Stimulated activated naive CD8-positive, alpha-beta T cell treated with anti-CD3 and anti-CD28 coated beads, Interleukin-15, amount 100 ng/mL, for 72 hours (primary cell): Measurements from ENCODE around the gene UNKL.
"Not testable (repeated sequence)": the region's sequence is repeated elsewhere in the genome, so short reads cannot be mapped to it uniquely, and the experiment has no call there.

ENCODE experiments used
- ATAC-seq: fragments of 150-1000 bp; cut with Tn5 transposase; 2 replicates; pipeline ENCODE4 v1.10.0; 2021; ENCODE audit warnings: mild to moderate bottlenecking, moderate library complexity
- DNase-seq, 2 donors: peaks; one replicate each; pipeline ENCODE4 v3.0.0; 2021 to 2022
- H3K27ac Mint-ChIP-seq, 2 donors: one replicate each; pipeline ENCODE4 v1.8.0; 2022; ENCODE audit warnings: mild to moderate bottlenecking in 2 of 2, mixed read lengths in 2 of 2, moderate library complexity in 2 of 2
- H3K27me3 Mint-ChIP-seq: one replicate; pipeline ENCODE4 v1.8.0; 2022; ENCODE audit warnings: mixed read lengths
- H3K4me1 Mint-ChIP-seq: one replicate; pipeline ENCODE4 v1.8.0; 2022; ENCODE audit warnings: mild to moderate bottlenecking, mixed read lengths
- H3K4me3 Mint-ChIP-seq, 2 donors: one replicate each; pipeline ENCODE4 v1.8.0; 2022; ENCODE audit warnings: mild to moderate bottlenecking in 2 of 2, mixed read lengths in 2 of 2, moderate library complexity in 1 of 2
- H3K9me3 Mint-ChIP-seq, 2 donors: one replicate each; pipeline ENCODE4 v1.8.0; 2022; ENCODE audit warnings: mixed read lengths in 2 of 2

Gene UNKL

GRCh38 chr16:1330260-1330914, 84.1 kb downstream of the UNKL start:
- H3K4me3 Mint-ChIP-seq = no peak overlapping the region
- no peaks in the 10 kb centered on the region for H3K9me3 Mint-ChIP-seq
- H3K27me3 Mint-ChIP-seq = peaks cover 37% of the 10 kb centered on the region
- H3K4me1 Mint-ChIP-seq = peaks cover 35% of the 10 kb centered on the region
- H3K27ac Mint-ChIP-seq = no peak overlapping the region
- ATAC-seq (no peak), DNase-seq (peak in 1 of 2 donors; percentile 35)

DNA sequence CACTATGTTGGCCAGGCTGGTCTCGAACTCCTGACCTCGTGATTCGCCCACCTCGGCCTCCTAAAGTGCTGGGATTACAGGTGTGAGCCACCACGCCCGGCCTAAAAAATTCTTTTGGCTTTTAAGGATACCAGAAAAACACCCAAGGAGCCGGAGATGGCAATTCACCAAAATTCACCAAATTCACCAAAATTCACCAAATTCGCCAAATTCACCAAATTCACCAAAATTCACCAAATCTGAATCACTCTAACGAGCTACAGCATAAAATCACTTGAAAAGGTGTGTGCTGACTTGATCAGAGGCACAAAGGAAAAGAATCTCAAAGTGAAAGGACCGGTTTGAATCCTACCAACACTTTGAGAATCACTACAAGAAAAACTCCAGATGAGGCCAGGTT, 85.5 kb downstream of the UNKL start:
- H3K27me3 Mint-ChIP-seq = peaks cover 23% of the 10 kb centered on the region
- not testable (repeated sequence) for H3K4me3 Mint-ChIP-seq

GRCh38 chr16:1328136-1328535, 86.4 kb downstream of the UNKL start:
- peaks cover 23% of the 10 kb centered on the region for H3K27me3 Mint-ChIP-seq
- peaks cover 20% of the 10 kb centered on the region for H3K4me1 Mint-ChIP-seq
- ATAC-seq, DNase-seq, H3K9me3 Mint-ChIP-seq, H3K4me3 Mint-ChIP-seq, H3K27ac Mint-ChIP-seq: not testable (repeated sequence)

More for the DNA sequence above, 85.5 kb downstream of the UNKL start:
- ATAC-seq, H3K9me3 Mint-ChIP-seq, DNase-seq: not testable (repeated sequence)
- peaks cover 20% of the 10 kb centered on the region for H3K4me1 Mint-ChIP-seq
- H3K27ac Mint-ChIP-seq = peak overlapping the region in 1 of 2 donors; percentile 63

- peak overlapping the region in 1 of 2 donors; percentile 27 for H3K27ac Mint-ChIP-seq
- no peak for DNase-seq
- peaks cover 18% of the 10 kb centered on the region for H3K27me3 Mint-ChIP-seq
- no peak for ATAC-seq
- H3K4me1 Mint-ChIP-seq = peaks cover 16% of the 10 kb centered on the region
- H3K4me3 Mint-ChIP-seq = no peak overlapping the region
- no peaks in the 10 kb centered on the region for H3K9me3 Mint-ChIP-seq
These were observed 86.9 kb downstream of the UNKL start for GRCh38 chr16:1327619-1327947.

DNA sequence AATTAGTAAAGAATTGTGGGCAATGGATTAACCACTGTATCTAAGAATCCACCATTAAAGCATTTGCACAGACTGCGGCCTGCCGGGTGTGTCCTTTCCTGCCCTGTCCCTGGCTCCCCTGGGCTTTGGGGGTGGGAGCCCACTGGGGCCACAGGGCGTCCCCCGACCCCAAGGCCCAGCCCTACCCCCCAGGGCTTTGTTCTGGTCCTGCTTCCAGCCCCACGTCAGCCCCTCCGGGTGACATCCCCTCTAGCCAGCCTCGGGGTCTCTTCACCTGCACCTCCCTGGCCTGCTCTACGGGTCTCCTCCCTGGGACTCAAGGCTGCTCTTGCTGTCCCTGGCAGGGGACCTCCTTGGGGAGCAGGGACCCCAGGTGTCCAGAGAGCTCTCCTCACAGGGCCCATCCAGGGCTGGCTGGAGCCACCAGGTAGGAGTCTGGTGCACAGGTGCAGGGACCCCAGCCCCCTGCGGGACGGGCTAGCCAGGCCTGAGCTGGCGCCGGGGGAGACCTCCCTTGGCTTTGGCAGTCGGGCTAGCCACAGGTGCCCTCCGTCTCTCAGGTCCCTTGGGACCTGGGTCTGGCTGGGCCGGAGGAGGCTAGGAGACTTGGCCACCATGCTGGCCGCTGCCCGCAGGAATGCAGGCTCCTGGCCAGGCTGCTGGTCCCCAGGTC, 87.4 kb downstream of the UNKL start:
- Mint-ChIP-seq H3K27me3 (peaks cover 13% of the 10 kb centered on the region), H3K4me3 (no peak overlapping the region), H3K4me1 (peaks cover 11% of the 10 kb centered on the region), H3K9me3 (no peaks in the 10 kb centered on the region), H3K27ac (no peak overlapping the region)
- no peak for DNase-seq
- peak; percentile 18 for ATAC-seq

DNA sequence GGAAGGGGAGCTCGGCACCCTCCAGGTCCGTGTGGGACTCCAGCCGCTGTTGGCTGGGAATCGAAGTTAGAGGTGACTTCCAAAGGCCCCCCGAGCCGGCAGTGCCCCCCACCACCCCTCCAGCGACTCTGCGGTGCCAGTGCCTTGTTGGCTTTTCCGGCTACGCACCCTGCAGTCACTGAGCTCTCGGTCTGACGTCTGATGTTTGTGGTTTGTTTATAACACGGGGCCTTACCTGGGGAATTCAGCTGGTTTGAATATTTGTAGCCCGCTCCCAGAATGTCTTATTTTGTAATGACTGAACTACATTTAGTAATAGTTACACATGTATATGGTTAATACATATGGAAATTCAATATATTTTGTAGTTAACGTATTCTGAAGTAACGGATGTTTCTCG, 88.1 kb downstream of the UNKL start:
- H3K4me3 Mint-ChIP-seq = no peak overlapping the region
- DNase-seq (no peak), ATAC-seq (no peak)
- peaks cover 4% of the 10 kb centered on the region for H3K4me1 Mint-ChIP-seq
- H3K27me3 Mint-ChIP-seq = peaks cover 6% of the 10 kb centered on the region
- H3K27ac Mint-ChIP-seq = no peak overlapping the region
- H3K9me3 Mint-ChIP-seq = no peaks in the 10 kb centered on the region

- Mint-ChIP-seq H3K9me3 (no peaks in the 10 kb centered on the region), H3K4me3 (no peak overlapping the region), H3K27me3 (peaks cover under 1% of the 10 kb centered on the region), H3K27ac (no peak overlapping the region), H3K4me1 (no peaks in the 10 kb centered on the region)
- no peak for DNase-seq
- ATAC-seq = peak; percentile 31
These were observed 88.7 kb downstream of the UNKL start for GRCh38 chr16:1325673-1326371.

GRCh38 chr16:1325261-1325660, 89.2 kb downstream of the UNKL start:
- Mint-ChIP-seq H3K9me3 (no peaks in the 10 kb centered on the region), H3K27ac (no peak overlapping the region), H3K4me1 (no peaks in the 10 kb centered on the region), H3K27me3 (no peaks in the 10 kb centered on the region), H3K4me3 (no peak overlapping the region)
- no peak for DNase-seq
- ATAC-seq = peak; percentile 1

DNA sequence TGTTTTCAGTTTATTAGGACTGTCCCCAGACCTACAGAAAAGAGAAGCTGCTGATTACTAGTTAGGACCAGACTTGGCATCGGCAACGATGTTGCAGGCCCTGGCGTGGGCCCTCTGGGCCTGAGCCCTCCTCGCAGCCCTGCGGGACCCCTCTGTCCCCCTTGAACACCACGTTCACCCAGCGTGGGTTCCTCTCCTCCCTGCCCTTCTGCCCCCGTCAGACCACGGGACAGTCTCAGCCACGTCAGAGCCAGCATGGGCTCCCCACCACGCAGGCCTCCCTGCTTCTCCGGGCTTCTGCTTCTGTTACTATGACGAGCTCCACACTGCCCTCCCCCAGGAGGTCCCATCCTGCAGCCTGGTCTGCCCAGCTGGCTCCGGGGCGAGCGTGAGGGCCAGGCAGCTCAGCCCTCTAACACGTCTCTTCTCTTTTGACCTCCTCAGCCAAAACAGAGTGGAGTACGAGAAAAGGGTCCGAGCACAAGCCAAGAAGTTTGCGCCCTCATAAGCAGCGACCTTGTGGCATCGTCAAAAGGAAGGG, 90.1 kb downstream of the UNKL start:
- H3K4me1 Mint-ChIP-seq = peaks cover 1% of the 10 kb centered on the region
- no peak overlapping the region for H3K4me3 Mint-ChIP-seq
- peak overlapping the region in 1 of 2 donors; percentile 87 for H3K27ac Mint-ChIP-seq
- ATAC-seq (no peak), DNase-seq (no peak)
- H3K27me3 Mint-ChIP-seq = no peaks in the 10 kb centered on the region
- no peaks in the 10 kb centered on the region for H3K9me3 Mint-ChIP-seq

DNA sequence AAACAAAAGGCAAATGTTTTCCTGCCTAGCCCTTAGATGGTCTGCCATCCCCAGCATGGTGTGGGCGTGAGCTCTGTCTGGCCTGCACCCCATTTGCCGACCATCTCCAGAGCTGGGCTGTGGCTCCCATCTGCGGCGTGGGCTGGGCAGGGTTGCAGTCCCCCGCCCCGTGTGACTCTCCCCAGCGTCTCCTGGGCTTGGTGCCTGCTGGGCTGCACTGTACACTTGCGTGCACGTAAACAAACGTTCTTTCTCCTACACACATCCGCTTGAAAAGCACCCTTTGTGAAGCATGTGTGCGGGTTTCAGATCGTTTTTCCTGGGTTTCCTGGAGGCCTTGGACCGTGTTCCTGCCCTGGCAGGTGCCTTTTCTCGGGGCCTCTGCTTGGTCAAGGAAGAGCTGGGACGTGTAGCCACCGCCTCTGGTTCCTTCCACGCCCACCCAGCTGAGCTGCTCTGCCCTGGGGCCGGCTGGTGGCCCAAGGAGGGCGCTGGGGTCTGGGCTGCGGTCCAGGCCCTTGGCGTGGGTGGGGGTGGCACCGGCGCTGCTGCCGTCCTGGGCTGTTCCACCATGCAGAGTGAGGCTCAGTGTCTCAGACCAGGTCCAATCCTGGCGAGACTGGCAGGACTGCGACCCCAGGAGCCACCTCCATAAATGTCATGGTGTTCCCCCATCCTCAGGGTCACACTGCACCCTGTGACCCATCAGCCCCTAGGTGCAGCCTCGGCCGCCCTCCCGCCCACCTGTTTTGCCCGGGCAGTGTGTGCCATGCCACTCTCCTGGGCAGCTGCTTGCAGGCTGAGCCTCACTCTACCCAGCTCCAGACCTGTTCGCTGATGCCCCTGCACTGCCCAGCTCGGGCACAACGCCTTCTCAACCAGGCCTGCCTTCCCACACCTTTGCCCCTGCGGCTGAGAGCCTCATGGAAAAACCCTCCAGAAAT, 90.9 kb downstream of the UNKL start:
- ATAC-seq (no peak), DNase-seq (no peak)
- Mint-ChIP-seq H3K27me3 (no peaks in the 10 kb centered on the region), H3K27ac (peak overlapping the region in 1 of 2 donors; percentile 81), H3K4me1 (peaks cover 4% of the 10 kb centered on the region), H3K4me3 (no peak overlapping the region), H3K9me3 (no peaks in the 10 kb centered on the region)

DNA sequence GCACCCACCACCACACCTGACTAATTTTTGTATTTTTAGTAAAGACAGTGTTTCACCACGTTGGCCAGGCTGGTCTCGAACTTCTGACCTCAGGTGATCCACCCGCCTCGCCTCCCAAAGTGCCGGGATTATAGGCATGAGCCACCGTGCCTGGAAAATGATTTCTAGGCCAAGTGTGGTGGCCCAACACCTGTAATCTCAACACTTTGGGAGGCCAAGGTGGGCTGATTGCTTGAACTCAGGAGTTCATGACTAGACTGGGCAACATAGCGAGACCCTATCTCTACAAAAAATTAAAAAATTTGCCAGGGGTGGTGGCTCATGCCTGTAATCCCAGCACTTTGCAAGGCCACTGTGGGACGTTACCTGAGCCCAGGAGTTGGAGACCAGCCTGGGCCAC, 92.1 kb downstream of the UNKL start:
- H3K9me3 Mint-ChIP-seq = no peaks in the 10 kb centered on the region
- DNase-seq = no peak
- H3K27ac Mint-ChIP-seq = peak overlapping the region in 1 of 2 donors; percentile 48
- no peak for ATAC-seq
- H3K27me3 Mint-ChIP-seq = no peaks in the 10 kb centered on the region
- H3K4me3 Mint-ChIP-seq = no peak overlapping the region
- peaks cover 10% of the 10 kb centered on the region for H3K4me1 Mint-ChIP-seq

GRCh38 chr16:1320658-1321240, 93.8 kb downstream of the UNKL start:
- Mint-ChIP-seq H3K4me3 (no peak overlapping the region), H3K27ac (no peak overlapping the region), H3K27me3 (no peaks in the 10 kb centered on the region), H3K4me1 (peaks cover 10% of the 10 kb centered on the region), H3K9me3 (no peaks in the 10 kb centered on the region)
- DNase-seq (no peak), ATAC-seq (peak; percentile 22)

DNA sequence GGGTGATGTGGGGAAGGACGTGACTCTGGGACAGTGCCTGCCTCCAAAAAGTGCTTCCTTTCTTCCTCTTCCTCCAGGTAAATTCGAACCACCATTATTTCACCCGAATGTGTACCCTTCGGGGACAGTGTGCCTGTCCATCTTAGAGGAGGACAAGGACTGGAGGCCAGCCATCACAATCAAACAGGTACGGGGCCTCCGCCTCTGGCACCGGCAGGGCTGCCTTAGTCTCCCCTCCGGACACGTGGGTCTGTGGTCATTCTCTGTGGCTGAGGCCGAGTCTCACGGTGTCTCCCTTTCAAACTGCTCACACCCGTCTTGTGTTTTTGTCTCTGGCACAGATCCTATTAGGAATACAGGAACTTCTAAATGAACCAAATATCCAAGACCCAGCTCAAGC, 94.4 kb downstream of the UNKL start:
- Mint-ChIP-seq H3K4me3 (no peak overlapping the region), H3K9me3 (no peaks in the 10 kb centered on the region), H3K27ac (no peak overlapping the region), H3K27me3 (no peaks in the 10 kb centered on the region), H3K4me1 (peaks cover 10% of the 10 kb centered on the region)
- DNase-seq (no peak), ATAC-seq (no peak)

DNA sequence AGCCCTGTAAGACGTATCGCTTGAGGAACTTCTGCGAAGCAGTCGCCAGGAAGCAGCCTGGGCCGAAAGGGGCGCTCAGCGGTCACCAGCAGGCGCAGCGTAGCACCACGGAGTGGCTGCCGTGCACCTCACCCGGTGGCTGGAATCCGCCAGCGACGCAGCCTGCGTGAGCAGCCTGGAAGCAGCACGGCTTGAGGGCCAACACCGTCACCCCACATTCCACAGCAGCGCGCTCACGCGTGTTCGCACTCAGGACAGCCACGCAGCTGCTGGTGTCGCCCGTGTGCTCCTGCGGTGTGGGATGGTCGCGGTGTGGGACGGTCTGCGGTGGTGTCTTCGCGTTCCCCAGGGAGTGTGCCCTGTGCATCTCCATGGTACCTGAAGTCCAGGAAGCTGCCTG, 95.5 kb downstream of the UNKL start:
- Mint-ChIP-seq H3K9me3 (no peaks in the 10 kb centered on the region), H3K27me3 (no peaks in the 10 kb centered on the region), H3K4me1 (peaks cover 15% of the 10 kb centered on the region), H3K27ac (no peak overlapping the region), H3K4me3 (no peak overlapping the region)
- ATAC-seq (no peak), DNase-seq (no peak)

DNA sequence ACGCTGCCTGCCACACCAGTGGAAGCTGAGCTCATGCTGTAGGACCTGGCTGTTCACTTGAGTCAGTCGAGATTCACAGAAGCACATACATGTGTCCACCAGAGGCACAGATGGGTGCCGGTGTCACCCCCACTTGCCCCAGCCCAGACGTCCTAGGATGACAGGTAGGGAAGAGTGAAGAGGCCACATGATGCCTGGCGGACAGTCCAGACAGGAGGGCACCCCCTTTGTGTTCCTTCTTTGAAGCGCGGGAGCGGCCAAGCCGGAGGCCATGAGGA, 96.3 kb downstream of the UNKL start:
- ATAC-seq = no peak
- peak overlapping the region in 1 of 2 donors; percentile 44 for H3K27ac Mint-ChIP-seq
- peaks cover 18% of the 10 kb centered on the region for H3K4me1 Mint-ChIP-seq
- H3K27me3 Mint-ChIP-seq = no peaks in the 10 kb centered on the region
- H3K4me3 Mint-ChIP-seq = no peak overlapping the region
- no peak for DNase-seq
- no peaks in the 10 kb centered on the region for H3K9me3 Mint-ChIP-seq
